Spleen (tissue), 7 donors: ENCODE measurements around the gene PCDHB3.

Experiments used
- POLR2A ChIP-seq, 3 donors: fragments of 450-650 bp; IDR thresholded peaks; one replicate each; pipeline ENCODE4 v1.5.1; 2017; ENCODE audit warnings: antibody characterized with exemption in 3 of 3, mild to moderate bottlenecking in 1 of 3
- POLR2AphosphoS5 ChIP-seq, 3 donors: sonication (generic); formaldehyde crosslinking; IDR thresholded peaks; one replicate each; pipeline ENCODE4 v1.5.1; 2017; ENCODE audit warnings: antibody characterized with exemption in 3 of 3
- TF ChIP-seq, protein P1 (sequence below), 11 experiments: fragments of 200-600 bp in 7 of 11; fragments of 450-650 bp in 4 of 11; sonication (generic) in 4 of 11; IDR thresholded peaks in 8 of 11; conservative IDR thresholded peaks in 3 of 11; 1 replicate in 7 of 11; 2 replicates in 4 of 11; pipeline versions ENCODE4 v1.4.0 to v1.8.0; 2016 to 2021; ENCODE audit warnings: antibody characterized with exemption in 11 of 11, inconsistent platforms in 4 of 11, mild to moderate bottlenecking in 1 of 11
- donor health status: DM: no; HTN: no; CAD: no; lungs with moderate emphysema.
- donor health status: DM: no; HTN: no; CAD: no.
- donor health status: DM: no; HTN: no; CAD: no.

DNA sequence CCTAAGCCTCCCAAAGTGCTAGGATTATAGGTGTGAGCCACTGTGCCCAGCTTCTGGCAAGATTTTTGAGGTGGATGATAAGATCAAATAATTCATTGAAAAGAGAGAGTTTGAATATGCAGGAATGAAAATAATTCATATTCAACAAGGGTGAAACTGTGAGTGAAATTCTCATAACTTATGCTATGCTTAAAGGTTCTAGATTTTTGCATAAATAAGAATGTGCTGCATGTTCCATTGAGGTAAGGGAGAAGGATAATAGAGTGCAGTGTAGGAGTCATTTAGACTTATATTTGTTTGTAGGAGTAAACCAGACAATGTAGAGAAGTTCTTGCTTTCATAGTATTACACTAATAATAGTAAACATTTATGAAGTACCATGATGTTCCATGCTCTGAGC lies 18.0 kb upstream of the PCDHB3 start:
- no peak for TF ChIP-seq POLR2AphosphoS5 (IDR thresholded peaks at IDR 0.05)
- TF ChIP-seq, protein P1, sequence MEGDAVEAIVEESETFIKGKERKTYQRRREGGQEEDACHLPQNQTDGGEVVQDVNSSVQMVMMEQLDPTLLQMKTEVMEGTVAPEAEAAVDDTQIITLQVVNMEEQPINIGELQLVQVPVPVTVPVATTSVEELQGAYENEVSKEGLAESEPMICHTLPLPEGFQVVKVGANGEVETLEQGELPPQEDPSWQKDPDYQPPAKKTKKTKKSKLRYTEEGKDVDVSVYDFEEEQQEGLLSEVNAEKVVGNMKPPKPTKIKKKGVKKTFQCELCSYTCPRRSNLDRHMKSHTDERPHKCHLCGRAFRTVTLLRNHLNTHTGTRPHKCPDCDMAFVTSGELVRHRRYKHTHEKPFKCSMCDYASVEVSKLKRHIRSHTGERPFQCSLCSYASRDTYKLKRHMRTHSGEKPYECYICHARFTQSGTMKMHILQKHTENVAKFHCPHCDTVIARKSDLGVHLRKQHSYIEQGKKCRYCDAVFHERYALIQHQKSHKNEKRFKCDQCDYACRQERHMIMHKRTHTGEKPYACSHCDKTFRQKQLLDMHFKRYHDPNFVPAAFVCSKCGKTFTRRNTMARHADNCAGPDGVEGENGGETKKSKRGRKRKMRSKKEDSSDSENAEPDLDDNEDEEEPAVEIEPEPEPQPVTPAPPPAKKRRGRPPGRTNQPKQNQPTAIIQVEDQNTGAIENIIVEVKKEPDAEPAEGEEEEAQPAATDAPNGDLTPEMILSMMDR (IDR thresholded peaks at IDR 0.05 in 8 of 11, conservative IDR thresholded peaks at IDR 0.05 in 3 of 11), result no peak
- TF ChIP-seq POLR2A (IDR thresholded peaks at IDR 0.05), result no peak
